WI38 (cell line): ENCODE data around the gene EBPL.

Source experiments
- H3K4me3 ChIP-seq: 2 replicates; pipeline ENCODE4 v1.5.1; 2011; ENCODE audit warnings: low read depth, mild to moderate bottlenecking, control low read depth, low read length
- TF ChIP-seq, protein P1 (sequence below): IDR thresholded peaks from 2 replicates; pipeline ENCODE4 v1.5.1; 2012; ENCODE audit warnings: low read depth, mild to moderate bottlenecking, control low read depth, low read length

The EBPL gene

DNA sequence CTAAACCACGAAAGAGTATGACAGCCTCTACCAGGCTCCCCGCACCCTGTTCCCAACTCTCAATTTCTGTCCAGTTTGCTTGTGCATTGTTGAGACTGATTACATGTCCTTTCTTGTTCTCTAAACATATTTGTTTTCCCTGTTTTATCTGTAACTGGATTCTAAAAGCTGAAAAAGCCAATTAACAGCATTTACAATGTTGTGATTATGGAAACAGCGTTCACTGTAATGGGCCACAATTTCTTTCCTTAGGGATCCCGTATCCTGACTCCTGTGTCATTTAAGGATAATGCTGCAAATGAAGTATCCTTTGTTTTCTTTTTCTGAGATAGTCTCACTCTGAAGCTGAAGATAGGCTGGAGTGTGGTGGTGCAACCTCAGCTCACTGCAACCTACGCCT lies 20.5 kb downstream of the EBPL start:
- TF ChIP-seq, protein P1, sequence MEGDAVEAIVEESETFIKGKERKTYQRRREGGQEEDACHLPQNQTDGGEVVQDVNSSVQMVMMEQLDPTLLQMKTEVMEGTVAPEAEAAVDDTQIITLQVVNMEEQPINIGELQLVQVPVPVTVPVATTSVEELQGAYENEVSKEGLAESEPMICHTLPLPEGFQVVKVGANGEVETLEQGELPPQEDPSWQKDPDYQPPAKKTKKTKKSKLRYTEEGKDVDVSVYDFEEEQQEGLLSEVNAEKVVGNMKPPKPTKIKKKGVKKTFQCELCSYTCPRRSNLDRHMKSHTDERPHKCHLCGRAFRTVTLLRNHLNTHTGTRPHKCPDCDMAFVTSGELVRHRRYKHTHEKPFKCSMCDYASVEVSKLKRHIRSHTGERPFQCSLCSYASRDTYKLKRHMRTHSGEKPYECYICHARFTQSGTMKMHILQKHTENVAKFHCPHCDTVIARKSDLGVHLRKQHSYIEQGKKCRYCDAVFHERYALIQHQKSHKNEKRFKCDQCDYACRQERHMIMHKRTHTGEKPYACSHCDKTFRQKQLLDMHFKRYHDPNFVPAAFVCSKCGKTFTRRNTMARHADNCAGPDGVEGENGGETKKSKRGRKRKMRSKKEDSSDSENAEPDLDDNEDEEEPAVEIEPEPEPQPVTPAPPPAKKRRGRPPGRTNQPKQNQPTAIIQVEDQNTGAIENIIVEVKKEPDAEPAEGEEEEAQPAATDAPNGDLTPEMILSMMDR: no peak
- no peak overlapping the region for H3K4me3 ChIP-seq

DNA sequence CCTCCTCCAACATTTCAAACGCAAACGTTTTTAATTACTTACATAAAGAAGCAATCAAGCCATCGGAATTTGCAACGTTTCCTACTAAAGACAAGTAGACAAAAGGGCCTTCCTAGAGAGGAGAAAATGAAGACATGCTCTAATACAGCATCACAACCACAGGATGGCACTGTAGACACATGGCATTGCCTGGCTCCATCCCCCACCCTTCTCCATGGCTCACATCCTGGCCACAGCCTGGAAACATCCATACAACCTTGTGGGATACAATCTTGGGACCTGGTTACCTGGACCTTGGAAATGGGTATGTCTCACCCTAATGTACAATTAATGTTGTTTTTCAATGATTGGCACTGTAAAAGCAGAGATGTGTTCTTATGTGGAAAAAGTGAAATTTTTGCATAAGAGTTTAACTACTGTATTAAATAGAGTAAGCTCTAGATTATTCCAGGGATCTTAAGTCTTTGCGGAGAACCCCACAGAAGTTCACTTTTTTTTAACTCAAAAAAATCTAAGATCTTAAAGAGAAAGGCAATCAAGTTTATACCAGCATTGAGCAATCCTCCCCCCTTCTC lies 21.5 kb downstream of the EBPL start:
- TF ChIP-seq, protein P1: peak; percentile 73
- no peak overlapping the region for H3K4me3 ChIP-seq

DNA sequence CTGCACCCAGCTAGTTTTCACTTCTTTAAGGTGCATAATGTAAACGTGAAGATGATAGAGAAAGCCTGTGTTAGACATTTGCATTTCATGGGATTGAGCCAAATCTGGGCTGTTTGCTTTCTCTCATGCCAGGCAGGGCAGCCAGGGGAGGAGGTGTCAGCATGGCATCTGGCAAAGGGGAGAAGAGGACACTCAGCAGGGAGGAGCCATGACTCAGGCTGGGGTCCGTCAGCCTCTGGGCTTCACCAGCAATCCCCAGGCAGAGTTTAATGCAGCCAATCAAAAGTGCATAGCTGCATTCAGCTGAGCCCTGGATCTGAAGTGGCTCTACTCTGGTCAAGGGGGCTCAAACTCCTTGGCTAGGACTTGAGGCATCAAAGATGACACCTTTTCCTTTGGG lies 23.5 kb downstream of the EBPL start:
- no peak overlapping the region for H3K4me3 ChIP-seq
- TF ChIP-seq, protein P1: no peak

DNA sequence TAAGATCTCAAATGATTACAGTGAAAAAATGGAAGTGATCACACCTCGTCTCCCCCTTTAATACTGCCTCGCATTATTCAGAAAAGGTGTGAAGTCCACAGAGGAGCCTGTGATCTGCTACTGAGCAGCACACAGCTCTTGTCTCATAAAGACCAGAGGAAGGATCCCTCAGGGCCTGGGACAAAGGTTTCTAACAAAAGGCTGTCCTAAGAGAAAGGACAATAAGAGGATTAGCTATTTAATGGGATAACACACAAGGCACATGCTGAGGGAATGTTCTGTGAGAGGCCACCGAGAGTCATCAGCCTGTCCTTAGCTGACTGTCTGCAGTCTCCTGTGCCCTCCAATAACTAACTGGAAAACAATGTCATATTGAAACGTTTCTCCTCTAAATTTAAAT lies 26.7 kb downstream of the EBPL start:
- TF ChIP-seq, protein P1: no peak
- no peak overlapping the region for H3K4me3 ChIP-seq

DNA sequence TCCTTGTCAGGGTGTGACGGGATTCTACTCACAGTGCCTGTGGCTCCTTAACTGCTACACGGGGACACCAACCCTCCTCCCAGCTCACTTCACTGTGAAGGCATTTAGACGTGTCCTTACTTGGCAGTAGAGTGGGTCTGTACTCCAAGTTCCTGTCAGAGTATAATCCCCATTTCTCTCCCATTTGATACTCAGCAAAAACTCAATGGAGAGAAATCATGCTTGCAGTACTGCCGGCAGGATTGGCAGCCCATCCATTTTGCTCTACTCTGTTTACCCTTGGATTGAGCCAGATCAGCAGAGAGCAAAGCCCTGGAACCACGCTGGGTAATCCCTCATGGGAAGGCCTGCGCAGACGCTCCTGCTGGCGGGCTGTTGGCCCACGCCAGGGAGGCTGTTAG lies 34.0 kb downstream of the EBPL start:
- TF ChIP-seq, protein P1: no peak
- H3K4me3 ChIP-seq: no peak overlapping the region

DNA sequence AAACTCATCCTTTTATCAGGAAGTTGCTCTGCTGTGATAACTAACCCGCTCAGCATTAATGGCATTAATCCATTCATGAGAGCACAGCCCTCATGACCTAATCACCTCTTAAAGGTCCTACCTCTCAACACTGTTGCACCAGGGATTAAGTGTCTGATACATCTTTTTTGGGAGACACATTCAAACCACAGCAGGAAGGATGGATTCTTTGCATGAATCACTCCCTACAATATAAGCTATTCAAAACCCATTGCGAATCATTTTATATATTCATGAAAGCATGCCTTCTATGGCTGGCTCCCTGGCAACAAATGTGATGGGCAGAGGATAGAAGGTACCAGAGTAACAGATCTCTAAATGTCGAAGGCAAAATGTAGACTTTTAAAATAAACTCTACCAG lies 35.4 kb downstream of the EBPL start:
- H3K4me3 ChIP-seq: no peak overlapping the region
- TF ChIP-seq, protein P1: no peak

DNA sequence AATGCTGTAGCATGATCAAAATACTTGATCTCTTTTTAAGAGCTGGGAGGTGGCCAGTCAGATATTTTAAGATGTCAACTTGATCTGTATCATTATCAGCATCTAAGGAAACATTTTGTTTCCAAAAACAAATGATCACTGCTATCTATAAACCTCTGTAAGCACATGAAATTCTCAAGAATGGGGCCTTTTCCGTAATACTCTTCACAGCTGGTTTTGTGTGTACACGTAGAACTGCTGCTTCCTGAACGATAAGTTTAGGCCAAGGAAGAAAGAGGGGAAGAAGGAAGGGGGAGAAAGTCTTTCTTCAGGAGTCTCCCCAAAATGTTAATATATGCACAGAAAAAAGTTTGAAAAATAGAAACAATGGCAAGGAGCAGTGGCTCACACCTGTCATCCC lies 37.3 kb downstream of the EBPL start:
- no peak overlapping the region for H3K4me3 ChIP-seq
- TF ChIP-seq, protein P1: no peak
